CD14-positive monocyte (primary cell): Measurements from ENCODE around the gene NT5C1B. TPM values are rescaled to one million over a fixed set of nuclear protein-coding genes. Genes with fewer than 3 reads are reported as not detected.

Experiments used
- DNase-seq, 3 donors: peaks; one replicate each; pipeline ENCODE4 v3.0.0-alpha.2; 2011 to 2022
- H2AFZ ChIP-seq: 2 replicates; pipeline ENCODE4 v1.6.0; 2012; ENCODE audit warnings: mild to moderate bottlenecking, low read depth, low read length, inconsistent platforms; ENCODE audit not compliant: insufficient read depth, poor library complexity, severe bottlenecking
- H3K27ac ChIP-seq, 2 donors: 1 replicate in 1 of 2; 2 replicates in 1 of 2; pipeline ENCODE4 v1.5.1; 2012 to 2013; ENCODE audit warnings: low read length in 2 of 2, control low read depth in 1 of 2, inconsistent platforms in 1 of 2, low read depth in 1 of 2, mild to moderate bottlenecking in 1 of 2
- H3K27me3 ChIP-seq, 2 donors: one replicate each; pipeline versions ENCODE4 v1.6.0 to v1.6.1; 2011 to 2013; ENCODE audit warnings: low read length in 2 of 2; ENCODE audit not compliant: control insufficient read depth in 2 of 2, insufficient read depth in 2 of 2
- H3K36me3 ChIP-seq, 2 donors: replicated peaks in 1 of 2; 1 replicate in 1 of 2; 2 replicates in 1 of 2; pipeline versions ENCODE4 v1.5.1 to v1.6.1; 2012 to 2013; ENCODE audit warnings: low read length in 2 of 2, control low read depth in 1 of 2, inconsistent platforms in 1 of 2, mild to moderate bottlenecking in 1 of 2; ENCODE audit not compliant: insufficient read depth in 2 of 2, control insufficient read depth in 1 of 2
- H3K4me1 ChIP-seq, 2 donors: 1 replicate in 1 of 2; 2 replicates in 1 of 2; pipeline versions ENCODE4 v1.5.1 to v1.6.1; 2012 to 2013; ENCODE audit warnings: low read length in 2 of 2, control low read depth in 1 of 2, inconsistent platforms in 1 of 2, mild to moderate bottlenecking in 1 of 2, moderate library complexity in 1 of 2; ENCODE audit not compliant: insufficient read depth in 2 of 2, control insufficient read depth in 1 of 2
- H3K4me2 ChIP-seq: replicated peaks from 2 replicates; pipeline ENCODE3; 2012; ENCODE audit warnings: low read length, moderate library complexity, mild to moderate bottlenecking; ENCODE audit not compliant: poor library complexity, severe bottlenecking; ENCODE audit errors: extremely low read depth
- H3K4me3 ChIP-seq, 3 experiments: fragments of 200-600 bp in 1 of 3; sonication (generic) in 1 of 3; replicated peaks in 1 of 3; 1 replicate in 2 of 3; 2 replicates in 1 of 3; pipeline ENCODE4 v1.5.1; 2011 to 2013; ENCODE audit warnings: low read length in 3 of 3, mild to moderate bottlenecking in 3 of 3, control low read depth in 2 of 3, low read depth in 2 of 3, inconsistent platforms in 1 of 3, moderate library complexity in 1 of 3
- H3K79me2 ChIP-seq: 2 replicates; pipeline ENCODE4 v1.6.0; 2012; ENCODE audit warnings: mild to moderate bottlenecking, control low read depth, inconsistent platforms, low read length, moderate library complexity; ENCODE audit not compliant: insufficient read depth
- H3K9ac ChIP-seq: 2 replicates; pipeline ENCODE4 v1.6.0; 2017; ENCODE audit warnings: low read length, mild to moderate bottlenecking; ENCODE audit not compliant: insufficient read depth, poor library complexity, severe bottlenecking
- H3K9me3 ChIP-seq, 2 donors: replicated peaks in 1 of 2; 1 replicate in 1 of 2; 2 replicates in 1 of 2; pipeline versions ENCODE4 v1.5.1 to v1.6.1; 2012 to 2013; ENCODE audit warnings: low read length in 2 of 2, control low read depth in 1 of 2; ENCODE audit not compliant: control insufficient read depth in 1 of 2, insufficient read depth in 1 of 2
- H4K20me1 ChIP-seq: 2 replicates; pipeline ENCODE4 v1.6.0; 2012; ENCODE audit warnings: mild to moderate bottlenecking, low read length, control low read depth, moderate library complexity; ENCODE audit not compliant: insufficient read depth
- H3K27ac Mint-ChIP-seq, 7 donors: one replicate each; pipeline ENCODE4 v1.8.0; 2020; ENCODE audit warnings: mild to moderate bottlenecking in 7 of 7, mixed read lengths in 7 of 7, moderate library complexity in 6 of 7, inconsistent platforms in 2 of 7
- H3K27me3 Mint-ChIP-seq, 3 donors: one replicate each; pipeline ENCODE4 v1.8.0; 2021 to 2022; ENCODE audit warnings: low read depth in 3 of 3, mild to moderate bottlenecking in 3 of 3, mixed read lengths in 3 of 3, moderate library complexity in 3 of 3, inconsistent platforms in 1 of 3
- H3K36me3 Mint-ChIP-seq, 2 donors: one replicate each; pipeline ENCODE4 v1.8.0; 2020; ENCODE audit warnings: mixed read lengths in 2 of 2, inconsistent platforms in 1 of 2, mild to moderate bottlenecking in 1 of 2
- H3K4me1 Mint-ChIP-seq: one replicate; pipeline ENCODE4 v1.8.0; 2020; ENCODE audit warnings: mild to moderate bottlenecking, mixed read lengths
- H3K4me3 Mint-ChIP-seq, 2 donors: one replicate each; pipeline ENCODE4 v1.8.0; 2020; ENCODE audit warnings: mild to moderate bottlenecking in 2 of 2, mixed read lengths in 2 of 2, moderate library complexity in 1 of 2
- H3K9me3 Mint-ChIP-seq, 7 donors: one replicate each; pipeline ENCODE4 v1.8.0; 2020 to 2022; ENCODE audit warnings: mixed read lengths in 7 of 7, mild to moderate bottlenecking in 6 of 7, moderate library complexity in 6 of 7, inconsistent platforms in 2 of 7
- WGBS: methylation state at CpG from one replicate; pipeline ENCODE4 v1.1.5; 2013; ENCODE audit warnings: missing lambda C conversion rate; ENCODE audit not compliant: insufficient coverage; 5-methylcytosine and 5-hydroxymethylcytosine counted together
- intact Hi-C, 2 donors: fragments of 100-400 bp; cut with micrococcal nuclease; formaldehyde crosslinking; loops; one replicate each; pipeline versions ENCODE4 v1.15.0 to v1.15.1; 2023
- polyA plus RNA-seq, 3 donors: library from polyadenylated mRNA; depleted of rRNA in 1 of 3; unstranded in 2 of 3; stranded (reverse) in 1 of 3; fragments of 300-500 nt in 2 of 3; fragments of >200 nt in 1 of 3; fragmentation: Illumina TruSeq in 2 of 3; gene quantifications; 1 replicate in 2 of 3; 2 replicates in 1 of 3; pipeline ENCODE4 v1.2.3, GENCODE V29; 2012 to 2021
- TF ChIP-seq, protein P1 (sequence below): fragments of 200-600 bp; IDR thresholded peaks from one replicate; pipeline ENCODE4 v1.8.0; 2022; ENCODE audit warnings: antibody characterized with exemption, mild to moderate bottlenecking

The NT5C1B gene
- polyA plus RNA-seq, 3 donors, result not detected

DNA sequence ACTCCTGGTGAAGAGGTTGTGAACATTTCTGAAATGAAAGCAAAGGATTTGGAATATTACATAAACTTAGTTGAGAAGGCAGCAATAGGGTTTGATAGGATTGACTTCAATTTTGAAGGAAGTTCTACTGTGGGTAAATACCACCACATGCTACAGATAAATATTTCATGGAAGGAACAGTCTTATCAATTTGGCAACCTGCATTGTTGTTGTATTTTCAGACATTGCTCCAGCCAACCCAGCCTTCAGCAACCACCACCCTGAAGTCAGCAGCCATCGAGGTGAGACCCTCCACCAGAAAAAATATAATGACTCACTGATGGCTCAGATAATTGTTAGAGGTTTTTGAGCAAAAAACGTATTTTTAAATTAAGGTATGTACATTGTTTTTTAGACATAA, 38.9 kb downstream of the NT5C1B start:
- Histone ChIP-seq H4K20me1 (no peaks in the 10 kb centered on the region), H3K9me3 (no peaks in the 10 kb centered on the region), H3K36me3 (peaks cover 12 to 13% of the 10 kb centered on the region in 2 donors), H3K27me3 (no peaks in the 10 kb centered on the region), H3K9ac (no peak overlapping the region), H3K4me2 (no peak overlapping the region), H3K4me1 (no peaks in the 10 kb centered on the region), H3K79me2 (no peaks in the 10 kb centered on the region), H3K27ac (no peak overlapping the region), H2AFZ (no peak overlapping the region), H3K4me3 (no peak overlapping the region)
- intact Hi-C loops, result no loop called here
- no peak for DNase-seq
- Mint-ChIP-seq H3K27me3 (no peaks in the 10 kb centered on the region), H3K4me1 (peaks cover 1% of the 10 kb centered on the region), H3K36me3 (peaks cover 15 to 19% of the 10 kb centered on the region in 2 donors), H3K27ac (no peak overlapping the region), H3K4me3 (no peak overlapping the region), H3K9me3 (no peaks in the 10 kb centered on the region)
- WGBS, result no CpG with 5 or more reads among the region's 2 CpGs
- TF ChIP-seq, protein P1, sequence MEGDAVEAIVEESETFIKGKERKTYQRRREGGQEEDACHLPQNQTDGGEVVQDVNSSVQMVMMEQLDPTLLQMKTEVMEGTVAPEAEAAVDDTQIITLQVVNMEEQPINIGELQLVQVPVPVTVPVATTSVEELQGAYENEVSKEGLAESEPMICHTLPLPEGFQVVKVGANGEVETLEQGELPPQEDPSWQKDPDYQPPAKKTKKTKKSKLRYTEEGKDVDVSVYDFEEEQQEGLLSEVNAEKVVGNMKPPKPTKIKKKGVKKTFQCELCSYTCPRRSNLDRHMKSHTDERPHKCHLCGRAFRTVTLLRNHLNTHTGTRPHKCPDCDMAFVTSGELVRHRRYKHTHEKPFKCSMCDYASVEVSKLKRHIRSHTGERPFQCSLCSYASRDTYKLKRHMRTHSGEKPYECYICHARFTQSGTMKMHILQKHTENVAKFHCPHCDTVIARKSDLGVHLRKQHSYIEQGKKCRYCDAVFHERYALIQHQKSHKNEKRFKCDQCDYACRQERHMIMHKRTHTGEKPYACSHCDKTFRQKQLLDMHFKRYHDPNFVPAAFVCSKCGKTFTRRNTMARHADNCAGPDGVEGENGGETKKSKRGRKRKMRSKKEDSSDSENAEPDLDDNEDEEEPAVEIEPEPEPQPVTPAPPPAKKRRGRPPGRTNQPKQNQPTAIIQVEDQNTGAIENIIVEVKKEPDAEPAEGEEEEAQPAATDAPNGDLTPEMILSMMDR, result no peak

DNA sequence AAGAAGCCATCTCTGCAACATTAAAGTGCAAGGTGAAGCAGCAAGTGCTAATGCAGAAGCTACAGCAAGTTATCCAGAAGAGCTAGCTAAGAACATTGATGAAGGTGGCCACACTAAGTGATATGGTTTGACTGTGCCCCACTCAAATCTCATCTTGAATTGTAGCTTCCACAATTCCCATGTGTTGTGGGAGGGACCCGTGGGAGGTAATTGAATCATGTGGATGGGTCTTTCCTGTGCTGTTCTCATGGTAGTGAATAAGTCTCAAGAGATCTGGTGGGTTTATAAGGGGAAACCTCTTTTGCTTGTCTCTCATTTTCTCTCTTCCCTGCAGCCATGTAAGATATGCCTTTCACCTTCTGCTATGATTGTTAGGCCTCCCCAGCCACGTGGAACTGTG, 40.3 kb downstream of the NT5C1B start:
- Mint-ChIP-seq H3K4me3 (no peak overlapping the region), H3K27me3 (no peaks in the 10 kb centered on the region), H3K9me3 (no peaks in the 10 kb centered on the region), H3K4me1 (peaks cover 1% of the 10 kb centered on the region), H3K27ac (no peak overlapping the region), H3K36me3 (peaks cover 6 to 10% of the 10 kb centered on the region in 2 donors)
- no peak for DNase-seq
- Histone ChIP-seq H3K4me1 (no peaks in the 10 kb centered on the region), H3K9ac (no peak overlapping the region), H3K79me2 (no peaks in the 10 kb centered on the region), H3K27me3 (no peaks in the 10 kb centered on the region), H2AFZ (no peak overlapping the region), H3K9me3 (no peaks in the 10 kb centered on the region), H3K36me3 (peaks cover under 1% of the 10 kb centered on the region in 2 donors), H3K4me3 (no peak overlapping the region), H3K4me2 (no peak overlapping the region), H3K27ac (no peak overlapping the region), H4K20me1 (no peaks in the 10 kb centered on the region)
- 88% methylated on average over 1 of the region's 2 CpGs for WGBS
- intact Hi-C loops, result no loop called here
- TF ChIP-seq, protein P1, result no peak
